Mesodermal cell (in vitro differentiated cells): ENCODE results near the gene CDKN3. TPM values are rescaled to one million over a fixed set of nuclear protein-coding genes. Genes with fewer than 3 reads are reported as not detected.

Source experiments
- H3K27ac ChIP-seq: 2 replicates; pipeline ENCODE4 v1.7.0; 2013; ENCODE audit warnings: mild to moderate bottlenecking, low read depth, low read length, moderate library complexity; ENCODE audit not compliant: severe bottlenecking
- H3K36me3 ChIP-seq: 2 replicates; pipeline ENCODE4 v1.7.1; 2013; ENCODE audit warnings: mild to moderate bottlenecking, low read length, moderate library complexity; ENCODE audit not compliant: control insufficient read depth, insufficient read depth
- H3K4me1 ChIP-seq: one replicate; pipeline ENCODE4 v1.7.1; 2013; ENCODE audit warnings: mild to moderate bottlenecking, low read length; ENCODE audit not compliant: insufficient read depth, control insufficient read depth, poor library complexity, severe bottlenecking
- H3K4me3 ChIP-seq: 2 replicates; pipeline ENCODE4 v1.7.0; 2013; ENCODE audit warnings: low read length, control low read depth, mild to moderate bottlenecking; ENCODE audit not compliant: insufficient read depth, poor library complexity, severe bottlenecking; ENCODE audit errors: extremely low read depth
- H3K9me3 ChIP-seq: 2 replicates; pipeline ENCODE4 v1.7.1; 2013; ENCODE audit warnings: mild to moderate bottlenecking, low read length, moderate library complexity; ENCODE audit not compliant: control insufficient read depth
- WGBS, 2 experiments: methylation state at CpG; one replicate each; pipeline ENCODE4 v1.1.5; 2013; ENCODE audit warnings: missing lambda C conversion rate in 2 of 2; ENCODE audit not compliant: insufficient coverage in 2 of 2; 5-methylcytosine and 5-hydroxymethylcytosine counted together
- polyA plus RNA-seq, 2 experiments: library from polyadenylated mRNA; stranded (reverse); fragments of 50-300 nt; gene quantifications; one replicate each; pipeline ENCODE4 v1.2.3, GENCODE V29; 2013

Gene CDKN3, protein sequence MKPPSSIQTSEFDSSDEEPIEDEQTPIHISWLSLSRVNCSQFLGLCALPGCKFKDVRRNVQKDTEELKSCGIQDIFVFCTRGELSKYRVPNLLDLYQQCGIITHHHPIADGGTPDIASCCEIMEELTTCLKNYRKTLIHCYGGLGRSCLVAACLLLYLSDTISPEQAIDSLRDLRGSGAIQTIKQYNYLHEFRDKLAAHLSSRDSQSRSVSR
- polyA plus RNA-seq (2013, experiment 1 of 2) = 53.8 TPM
- polyA plus RNA-seq (2013, experiment 2 of 2) = 77.7 TPM

DNA sequence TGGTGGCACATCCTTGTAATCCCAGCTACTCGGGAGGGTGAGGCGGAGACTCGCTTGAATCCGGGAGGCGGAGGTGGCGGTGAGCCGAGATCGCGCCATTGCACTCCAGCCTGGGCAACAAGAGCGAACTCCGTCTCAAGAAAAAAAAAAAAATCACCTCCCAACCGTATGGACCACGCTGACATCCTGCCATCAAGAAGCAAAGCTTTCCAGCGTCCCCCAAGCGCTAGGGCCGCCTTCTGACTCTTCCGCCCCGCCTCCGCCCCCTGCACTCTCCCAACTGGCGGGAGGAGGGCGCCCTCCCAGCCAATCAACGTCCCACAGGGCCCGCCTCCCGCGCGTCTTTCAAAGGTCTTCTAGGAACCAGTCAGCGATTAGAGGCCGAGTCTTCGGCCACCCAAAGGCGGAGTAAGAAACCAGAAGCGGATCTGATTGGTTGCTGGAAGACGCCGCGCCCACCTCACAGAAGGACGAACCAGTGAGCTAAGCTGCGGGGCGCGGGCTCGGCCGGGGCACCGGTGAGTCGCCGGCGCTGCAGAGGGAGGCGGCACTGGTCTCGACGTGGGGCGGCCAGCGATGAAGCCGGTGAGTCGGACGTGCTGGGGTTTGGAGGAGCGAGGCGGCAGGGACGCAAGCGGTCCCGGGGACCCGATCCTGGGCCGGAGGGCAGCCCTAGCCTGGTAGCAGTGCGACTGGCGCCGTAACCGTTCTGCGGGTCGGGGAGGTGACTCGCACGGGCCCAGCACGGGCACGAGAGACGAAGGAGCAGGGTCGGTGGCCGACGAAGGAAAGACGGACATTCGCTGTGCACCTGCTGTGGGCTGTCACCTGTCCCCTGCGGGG is at the start of gene CDKN3:
Gene CDKN3 (plus strand): TSS at position 515 of the 843 bp plus-strand sequence. CDS start 62 bp downstream, at position 577.
- 3% methylated on average over 65 to 68 of the region's 76 CpGs for WGBS, 2 experiments
- Histone ChIP-seq H3K4me1 (peaks cover 3% of the 10 kb centered on the region), H3K9me3 (no peaks in the 10 kb centered on the region), H3K27ac (no peak within 1 kb of the TSS), H3K36me3 (peaks cover 11% of the 10 kb centered on the region), H3K4me3 (peak within 1 kb of the TSS; percentile 78)

DNA sequence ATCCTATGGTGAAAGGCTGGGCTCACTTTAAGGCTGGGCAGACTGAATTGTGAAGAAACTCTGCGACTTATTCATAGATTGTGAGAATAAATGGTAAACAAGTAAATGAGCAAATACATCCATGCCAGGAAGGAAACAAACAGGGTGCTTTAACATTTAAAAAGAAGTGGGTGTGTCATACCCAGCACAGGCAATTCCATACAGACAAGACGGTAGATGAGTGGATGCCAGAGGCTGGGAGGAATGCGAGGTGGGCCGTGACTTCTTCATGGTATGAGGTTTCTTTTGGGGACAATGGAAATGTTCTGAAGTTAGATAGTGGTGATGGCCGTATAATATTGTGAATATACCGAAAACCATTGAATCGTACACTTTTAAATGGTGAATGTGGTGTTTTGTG is 49.8 kb upstream of the CDKN3 start:
- Histone ChIP-seq H3K4me3 (no peak overlapping the region), H3K36me3 (no peaks in the 10 kb centered on the region)
- 70 to 78% methylated on average over 3 to 4 of the region's 7 CpGs for WGBS, 2 experiments

GRCh38 chr14:54348001-54348611 is 48.7 kb upstream of the CDKN3 start:
- H3K36me3 ChIP-seq = no peaks in the 10 kb centered on the region
- H3K27ac ChIP-seq = no peak overlapping the region
- H3K9me3 ChIP-seq = peaks cover 3% of the 10 kb centered on the region
- H3K4me3 ChIP-seq = no peak overlapping the region
- WGBS, 2 experiments = 0% methylated on average over 1 of the region's 5 CpGs; no CpG with 5 or more reads in 1 of the 2 experiments
- H3K4me1 ChIP-seq = peaks cover 13% of the 10 kb centered on the region

More for the DNA sequence above, 49.8 kb upstream of the CDKN3 start:
- Histone ChIP-seq H3K9me3 (peaks cover 3% of the 10 kb centered on the region), H3K4me1 (peaks cover 17% of the 10 kb centered on the region), H3K27ac (peak overlapping the region; percentile 36)

- Histone ChIP-seq H3K9me3 (peaks cover 12% of the 10 kb centered on the region), H3K4me1 (peaks cover 6% of the 10 kb centered on the region), H3K36me3 (no peaks in the 10 kb centered on the region), H3K27ac (peak overlapping the region; percentile 10), H3K4me3 (no peak overlapping the region)
- WGBS, 2 experiments = 90 to 91% methylated on average over 12 to 20 of the region's 24 CpGs
Measured at GRCh38 chr14:54348923-54349620, 47.7 kb upstream of the CDKN3 start.

GRCh38 chr14:54349713-54350112 is 47.1 kb upstream of the CDKN3 start:
- Histone ChIP-seq H3K4me1 (peaks cover 5% of the 10 kb centered on the region), H3K9me3 (peaks cover 13% of the 10 kb centered on the region), H3K27ac (peak overlapping the region; percentile 10), H3K4me3 (no peak overlapping the region), H3K36me3 (no peaks in the 10 kb centered on the region)
- 60% methylated on average over 1 of the region's 2 CpGs; no CpG with 5 or more reads in 1 of the 2 experiments for WGBS, 2 experiments

- 94 to 100% methylated on average over 1 to 3 of the region's 3 CpGs for WGBS, 2 experiments
- Histone ChIP-seq H3K27ac (no peak overlapping the region), H3K4me1 (peaks cover 5% of the 10 kb centered on the region), H3K4me3 (no peak overlapping the region), H3K36me3 (no peaks in the 10 kb centered on the region), H3K9me3 (peaks cover 13% of the 10 kb centered on the region)
Measured at GRCh38 chr14:54350203-54350602, 46.6 kb upstream of the CDKN3 start.

DNA sequence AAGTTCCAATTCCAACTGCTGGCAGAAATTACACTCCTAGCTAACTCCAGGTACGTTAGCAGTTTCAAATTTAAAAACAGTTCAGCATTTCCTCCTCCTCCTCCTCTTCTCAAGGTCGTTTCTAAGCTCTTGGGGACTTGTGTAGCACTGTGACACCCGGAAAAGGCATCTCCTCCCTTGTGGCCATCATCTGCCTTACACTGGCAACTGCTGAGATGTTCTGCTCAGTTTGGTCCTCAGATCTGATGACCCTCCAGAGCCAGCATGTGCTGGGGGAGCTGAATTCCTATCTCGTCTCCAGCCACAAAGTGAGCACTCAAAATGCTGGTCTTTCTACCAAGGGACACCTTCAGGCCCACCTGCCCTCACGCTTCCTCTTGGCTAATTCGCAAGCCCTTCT is 43.5 kb upstream of the CDKN3 start:
- Histone ChIP-seq H3K4me3 (no peak overlapping the region), H3K4me1 (no peaks in the 10 kb centered on the region), H3K36me3 (no peaks in the 10 kb centered on the region), H3K27ac (no peak overlapping the region), H3K9me3 (peaks cover 10% of the 10 kb centered on the region)
- 90 to 92% methylated on average over 4 to 5 of the region's 6 CpGs for WGBS, 2 experiments

DNA sequence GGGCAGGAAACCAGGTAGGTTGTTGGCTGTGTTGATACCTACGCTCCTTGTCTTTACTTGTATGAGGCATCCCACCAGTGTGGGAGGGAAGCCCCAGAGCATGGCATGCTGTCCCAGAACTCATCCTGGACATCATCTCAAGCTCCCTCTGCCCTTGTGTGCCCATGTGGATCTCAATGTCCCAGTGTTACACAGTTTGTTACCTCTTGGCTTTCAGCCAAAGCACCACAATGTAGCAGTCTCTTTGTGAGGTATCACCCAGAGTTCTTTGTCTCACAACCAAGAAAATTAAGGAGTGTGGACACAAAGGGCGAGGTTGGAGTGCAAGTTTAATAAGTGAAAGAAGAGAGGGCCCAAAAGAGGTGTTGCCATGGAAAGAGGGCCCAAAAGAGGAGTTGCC is 43.1 kb upstream of the CDKN3 start:
- H3K4me1 ChIP-seq = no peaks in the 10 kb centered on the region
- 75 to 100% methylated on average over 1 to 2 of the region's 2 CpGs for WGBS, 2 experiments
- H3K4me3 ChIP-seq = no peak overlapping the region
- no peak overlapping the region for H3K27ac ChIP-seq
- peaks cover 10% of the 10 kb centered on the region for H3K9me3 ChIP-seq
- no peaks in the 10 kb centered on the region for H3K36me3 ChIP-seq

DNA sequence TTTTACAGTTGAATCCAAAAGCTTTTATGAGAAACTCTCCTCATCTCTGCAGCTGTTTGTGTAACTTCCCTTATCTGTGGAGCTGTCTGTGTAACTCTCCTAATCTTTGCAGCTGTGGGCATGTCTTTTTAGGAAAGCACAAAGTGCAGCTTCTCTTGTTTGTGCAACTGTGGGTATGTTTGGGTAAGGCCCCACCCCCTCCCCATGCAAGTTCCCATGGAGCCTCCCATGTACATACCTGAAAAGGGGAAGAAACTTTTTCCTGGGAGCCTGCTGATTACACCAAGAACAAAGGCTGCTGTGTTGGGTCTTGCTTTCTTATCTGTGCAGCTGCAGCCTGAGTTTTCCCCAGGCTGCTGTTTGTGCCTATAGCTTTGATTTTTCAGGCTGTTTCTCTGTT is 42.7 kb upstream of the CDKN3 start:
- H3K9me3 ChIP-seq = peaks cover 10% of the 10 kb centered on the region
- no peaks in the 10 kb centered on the region for H3K36me3 ChIP-seq
- no peak overlapping the region for H3K27ac ChIP-seq
- no peaks in the 10 kb centered on the region for H3K4me1 ChIP-seq
- no peak overlapping the region for H3K4me3 ChIP-seq

DNA sequence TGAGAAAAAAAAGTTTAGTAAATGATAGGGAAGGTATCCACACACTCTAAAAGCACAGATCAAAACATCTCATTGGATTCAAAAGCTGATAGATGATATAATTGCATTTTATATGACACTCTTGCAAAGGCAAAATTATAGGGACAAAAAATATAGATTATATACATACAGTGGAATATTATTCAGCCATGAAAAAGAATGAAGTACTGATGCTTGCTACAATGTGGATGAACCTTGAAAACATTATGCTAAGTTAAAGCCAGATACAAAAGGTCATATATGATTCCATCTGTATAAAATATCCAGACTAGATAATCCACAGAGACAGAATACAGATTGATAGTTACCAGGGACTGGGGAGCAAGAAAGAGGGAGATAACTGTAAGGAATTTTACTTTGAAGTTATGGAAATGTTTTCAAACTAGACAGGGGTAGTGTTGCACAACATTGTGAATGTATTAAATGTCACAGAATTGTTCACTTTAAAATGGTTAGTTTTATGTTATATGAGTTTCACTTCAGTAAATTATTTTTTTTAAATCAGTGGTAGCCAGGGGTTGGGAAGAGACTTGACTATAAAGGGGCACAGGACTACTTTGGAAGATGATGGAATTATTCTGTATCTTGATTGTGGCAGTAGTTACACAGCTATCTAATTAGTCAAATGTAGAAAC is 41.7 kb upstream of the CDKN3 start:
- no peak overlapping the region for H3K27ac ChIP-seq
- H3K4me1 ChIP-seq = no peaks in the 10 kb centered on the region
- H3K9me3 ChIP-seq = peaks cover 10% of the 10 kb centered on the region
- H3K4me3 ChIP-seq = no peak overlapping the region
- no peaks in the 10 kb centered on the region for H3K36me3 ChIP-seq
